ENCODE data around the gene SLC16A2.

Gene SLC16A2

GRCh38 chrX:74498924-74499323, 77.6 kb downstream of the SLC16A2 start:
- ChIA-PET CTCF (no interaction called here), POLR2A (no interaction called here)
- Histone ChIP-seq H3K4me3 (ENCODE audit: low read depth, low read length) (no peak overlapping the region), H3K36me3 (ENCODE audit: control insufficient read depth in 2 of 2, insufficient read depth in 1 of 2, low read length in 2 of 2) (no peaks in the 10 kb centered on the region), H3K9me3 (ENCODE audit: control insufficient read depth, insufficient read depth, low read depth, low read length) (no peaks in the 10 kb centered on the region), H3K27ac (ENCODE audit: extremely low read depth, low read depth, low read length) (no peak overlapping the region), H3K4me1 (ENCODE audit: control insufficient read depth, insufficient read depth, low read length) (no peaks in the 10 kb centered on the region)
- TF ChIP-seq ZNF248 (tag by site-specific recombination; IDR thresholded peaks at IDR 0.05) (no peak), INSM2 (tag by site-specific recombination; IDR thresholded peaks at IDR 0.05) (no peak), HOXC10 (CRISPR knock-in tag; IDR thresholded peaks at IDR 0.05) (no peak), ZNF221 (tag by site-specific recombination; IDR thresholded peaks at IDR 0.05; ENCODE audit: borderline replicate concordance) (no peak), ZNF843 (tag by site-specific recombination; IDR thresholded peaks at IDR 0.05) (no peak), ZNF621 (tag by site-specific recombination; IDR thresholded peaks at IDR 0.05) (no peak), GLI2 (tag by site-specific recombination; IDR thresholded peaks at IDR 0.05; ENCODE audit: borderline replicate concordance, low read depth) (no peak), ZNF510 (tag by site-specific recombination; IDR thresholded peaks at IDR 0.05; ENCODE audit: insufficient replicate concordance) (no peak), ZIC2 (tag by site-specific recombination; IDR thresholded peaks at IDR 0.05) (no peak)

- H3K9me3 ChIP-seq (ENCODE audit: control insufficient read depth, insufficient read depth, low read depth, low read length), result no peaks in the 10 kb centered on the region
- no peak overlapping the region for H3K27ac ChIP-seq (ENCODE audit: extremely low read depth, low read depth, low read length)
- no peak overlapping the region for H3K4me3 ChIP-seq (ENCODE audit: low read depth, low read length)
- TF ChIP-seq MZF1 (tag by site-specific recombination; IDR thresholded peaks at IDR 0.05; ENCODE audit: borderline replicate concordance) (no peak), TCF7L2 (IDR thresholded peaks at IDR 0.05; ENCODE audit: borderline replicate concordance, low read depth, low read length) (no peak), ZNF2 (tag by site-specific recombination; IDR thresholded peaks at IDR 0.05) (no peak), ZNF280D (tag by site-specific recombination; IDR thresholded peaks at IDR 0.05) (no peak), ZNF202 (tag by site-specific recombination; IDR thresholded peaks at IDR 0.05; ENCODE audit: borderline replicate concordance) (no peak), SETDB1 (IDR thresholded peaks at IDR 0.05; ENCODE audit: insufficient read length, low read length) (no peak), MYNN (tag by site-specific recombination; IDR thresholded peaks at IDR 0.05; ENCODE audit: borderline replicate concordance) (no peak), ZNF561 (tag by site-specific recombination; IDR thresholded peaks at IDR 0.05; ENCODE audit: borderline replicate concordance) (no peak), ZNF707 (tag by site-specific recombination; IDR thresholded peaks at IDR 0.05) (no peak), ZFP3 (tag by site-specific recombination; IDR thresholded peaks at IDR 0.05; ENCODE audit: low read depth) (no peak), HOXD13 (CRISPR knock-in tag; IDR thresholded peaks at IDR 0.05; ENCODE audit: borderline replicate concordance) (no peak)
- POLR2A ChIA-PET, result interaction anchor here (0.6 kb wide), 1 partner anchor 356 kb away, joined by 3 read pairs; no protein-coding TSS in a partner anchor
- CTCF ChIA-PET, result interaction anchor here (0.6 kb wide), 1 partner anchor 71 kb away, joined by 4 read pairs; no protein-coding TSS in a partner anchor
- no peaks in the 10 kb centered on the region for H3K4me1 ChIP-seq (ENCODE audit: control insufficient read depth, insufficient read depth, low read length)
- H3K36me3 ChIP-seq (ENCODE audit: control insufficient read depth in 2 of 2, insufficient read depth in 1 of 2, low read length in 2 of 2), result no peaks in the 10 kb centered on the region
These were observed 78.8 kb downstream of the SLC16A2 start for GRCh38 chrX:74500067-74500466.

All from HEK293 (cell line).